Tibial nerve (tissue), 3 donors: Measurements from ENCODE around the gene EDEM3.

ENCODE experiments used
- CTCF ChIP-seq, 5 experiments: fragments of 200-600 bp in 3 of 5; fragments of 450-650 bp in 2 of 5; sonication (generic) in 3 of 5; IDR thresholded peaks; one replicate each; pipeline ENCODE4 v1.5.1; 2016 to 2019; ENCODE audit warnings: antibody characterized with exemption in 5 of 5, mild to moderate bottlenecking in 3 of 5, moderate library complexity in 2 of 5
- POLR2A ChIP-seq, 2 donors: fragments of 450-650 bp; IDR thresholded peaks; one replicate each; pipeline ENCODE4 v1.6.1; 2017; ENCODE audit warnings: antibody characterized with exemption in 2 of 2, mild to moderate bottlenecking in 2 of 2, moderate library complexity in 2 of 2

GRCh38 chr1:184684285-184685074, 70.2 kb downstream of the EDEM3 start:
- TF ChIP-seq CTCF (IDR thresholded peaks at IDR 0.05) (no peak), POLR2A (IDR thresholded peaks at IDR 0.05) (no peak)
